ENCODE measurements around the gene LSM14A.
A peak's percentile ranks its signal among the peaks of the same experiment; 100 is the strongest.
"Not testable (repeated sequence)": the region's sequence is repeated elsewhere in the genome, so short reads cannot be mapped to it uniquely, and the experiment has no call there.

The LSM14A gene

GRCh38 chr19:34189917-34190425 is 17.7 kb downstream of the LSM14A start:
- ATAC-seq (replicated peaks), result no peak
- Mint-ChIP-seq H3K27me3 (no peaks in the 10 kb centered on the region), H3K4me1 (peaks cover 44 to 82% of the 10 kb centered on the region in 2 donors), H3K27ac (peak overlapping the region; percentile 20), H3K9me3 (no peaks in the 10 kb centered on the region), H3K4me3 (no peak overlapping the region), H3K36me3 (peaks cover 8 to 23% of the 10 kb centered on the region in 2 donors)
- DNase-seq, result no peak

GRCh38 chr19:34191355-34191962 is 19.2 kb downstream of the LSM14A start:
- DNase-seq (no peak), ATAC-seq (replicated peaks) (no peak)
- no peaks in the 10 kb centered on the region for H3K27me3 Mint-ChIP-seq
- peaks cover 0 to under 1% of the 10 kb centered on the region in 2 donors for H3K9me3 Mint-ChIP-seq
- H3K4me3 Mint-ChIP-seq, result no peak overlapping the region
- H3K36me3 Mint-ChIP-seq, result peaks cover 13 to 19% of the 10 kb centered on the region in 2 donors
- peak overlapping the region; percentile 59 for H3K27ac Mint-ChIP-seq
- peaks cover 34 to 75% of the 10 kb centered on the region in 2 donors for H3K4me1 Mint-ChIP-seq

- no peaks in the 10 kb centered on the region for H3K27me3 Mint-ChIP-seq
- peak overlapping the region; percentile 56 to 65 for H3K4me3 Mint-ChIP-seq
- peaks cover 0 to 2% of the 10 kb centered on the region in 2 donors for H3K9me3 Mint-ChIP-seq
- H3K27ac Mint-ChIP-seq, result peak overlapping the region; percentile 86
- H3K36me3 Mint-ChIP-seq, result peaks cover 13 to 19% of the 10 kb centered on the region in 2 donors
- DNase-seq (peak; percentile 15), ATAC-seq (replicated peaks) (peak; percentile 93 to 94)
- H3K4me1 Mint-ChIP-seq, result peaks cover 28 to 63% of the 10 kb centered on the region in 2 donors
These were observed 21.1 kb downstream of the LSM14A start for GRCh38 chr19:34193439-34193838.

DNA sequence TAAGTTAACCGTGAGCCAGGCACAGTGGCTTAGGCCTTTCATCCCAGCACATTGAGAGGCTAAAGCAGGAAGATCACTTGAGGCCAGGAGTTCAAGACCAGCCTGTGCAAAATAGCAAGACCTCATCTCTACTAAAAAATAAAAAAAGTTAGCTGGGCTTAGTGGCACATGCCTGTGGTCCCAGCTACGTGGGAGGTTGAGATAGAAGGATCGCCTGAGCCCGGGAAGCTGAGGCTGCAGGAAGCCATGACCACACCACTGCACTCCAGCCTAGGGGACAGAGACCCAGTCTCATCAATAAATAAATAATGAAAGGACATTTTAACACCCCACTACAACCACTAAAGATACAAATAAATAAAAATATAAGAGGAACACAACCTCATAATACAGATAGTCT is 21.6 kb downstream of the LSM14A start:
- Mint-ChIP-seq H3K9me3 (peaks cover 0 to 2% of the 10 kb centered on the region in 2 donors), H3K4me1 (peaks cover 27 to 60% of the 10 kb centered on the region in 2 donors), H3K4me3 (peak overlapping the region; percentile 56 to 65), H3K27ac (peak overlapping the region; percentile 86), H3K36me3 (peaks cover 13 to 19% of the 10 kb centered on the region in 2 donors), H3K27me3 (no peaks in the 10 kb centered on the region)
- peak; percentile 15 to 28 for ATAC-seq (replicated peaks)
- no peak for DNase-seq

- ATAC-seq (replicated peaks), result peak in 1 of 2 donors; percentile 44
- no peak for DNase-seq
- Mint-ChIP-seq H3K4me1 (peaks cover 7 to 22% of the 10 kb centered on the region in 2 donors), H3K9me3 (peaks cover 0 to 2% of the 10 kb centered on the region in 2 donors), H3K4me3 (no peak overlapping the region), H3K36me3 (peaks cover 22 to 43% of the 10 kb centered on the region in 2 donors), H3K27me3 (no peaks in the 10 kb centered on the region), H3K27ac (peak overlapping the region; percentile 72)
These were observed 28.8 kb downstream of the LSM14A start for GRCh38 chr19:34201133-34201532.

DNA sequence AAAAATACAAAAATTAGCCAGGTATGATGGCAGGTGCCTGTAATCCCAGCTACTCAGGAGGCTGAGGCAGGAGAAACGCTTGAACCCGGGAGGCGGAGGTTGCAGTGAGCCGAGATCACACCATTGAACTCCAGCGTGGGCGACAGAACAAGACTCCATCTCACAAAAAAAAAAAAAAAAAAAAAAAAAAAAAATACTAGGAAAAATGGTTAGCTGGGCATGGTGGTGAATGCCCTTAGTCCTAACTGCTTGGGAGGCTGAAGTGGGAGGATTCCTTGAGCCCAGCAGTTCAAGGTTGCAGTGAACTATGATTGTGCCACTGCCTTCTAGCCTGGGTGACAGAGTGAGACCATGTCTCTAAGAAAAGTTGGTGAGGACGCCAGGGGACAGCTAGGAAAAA is 33.0 kb downstream of the LSM14A start:
- H3K27ac Mint-ChIP-seq; DNase-seq; ATAC-seq (replicated peaks); H3K9me3 Mint-ChIP-seq; H3K4me3 Mint-ChIP-seq; H3K27me3 Mint-ChIP-seq: not testable (repeated sequence)
- Mint-ChIP-seq H3K4me1 (peaks cover 5 to 15% of the 10 kb centered on the region in 2 donors), H3K36me3 (peaks cover 15 to 42% of the 10 kb centered on the region in 2 donors)

- Mint-ChIP-seq H3K27me3 (no peaks in the 10 kb centered on the region), H3K36me3 (peaks cover 11 to 32% of the 10 kb centered on the region in 2 donors), H3K9me3 (no peaks in the 10 kb centered on the region), H3K4me3 (no peak overlapping the region), H3K27ac (no peak overlapping the region), H3K4me1 (peaks cover 2 to 5% of the 10 kb centered on the region in 2 donors)
- ATAC-seq (replicated peaks) (no peak), DNase-seq (no peak)
These were observed 36.1 kb downstream of the LSM14A start for GRCh38 chr19:34208291-34208884.

DNA sequence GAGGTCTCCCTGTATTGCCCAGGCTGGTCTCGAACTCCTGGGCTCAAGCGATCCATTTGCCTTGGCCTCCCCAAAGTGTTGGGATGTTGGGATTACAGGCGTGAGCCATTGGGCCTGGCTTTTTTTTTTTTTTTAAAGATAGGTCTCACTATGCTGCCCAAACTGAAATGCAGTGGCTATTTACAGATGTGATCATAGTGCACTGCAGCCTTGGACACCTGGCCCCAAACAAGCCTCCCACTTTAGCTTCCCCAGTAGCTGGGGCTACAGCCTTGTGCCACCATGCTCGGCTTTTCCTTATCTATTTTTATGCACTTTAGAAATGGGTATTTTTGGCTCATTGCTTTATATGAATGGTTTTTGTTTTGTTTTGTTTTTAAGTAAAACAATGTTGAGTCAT is 37.4 kb downstream of the LSM14A start:
- no peak for DNase-seq
- no peak overlapping the region for H3K4me3 Mint-ChIP-seq
- ATAC-seq (replicated peaks), result no peak
- H3K36me3 Mint-ChIP-seq, result peaks cover 10 to 27% of the 10 kb centered on the region in 2 donors
- H3K27me3 Mint-ChIP-seq, result no peaks in the 10 kb centered on the region
- H3K4me1 Mint-ChIP-seq, result peaks cover 2 to 5% of the 10 kb centered on the region in 2 donors
- H3K27ac Mint-ChIP-seq, result no peak overlapping the region
- H3K9me3 Mint-ChIP-seq, result no peaks in the 10 kb centered on the region

DNA sequence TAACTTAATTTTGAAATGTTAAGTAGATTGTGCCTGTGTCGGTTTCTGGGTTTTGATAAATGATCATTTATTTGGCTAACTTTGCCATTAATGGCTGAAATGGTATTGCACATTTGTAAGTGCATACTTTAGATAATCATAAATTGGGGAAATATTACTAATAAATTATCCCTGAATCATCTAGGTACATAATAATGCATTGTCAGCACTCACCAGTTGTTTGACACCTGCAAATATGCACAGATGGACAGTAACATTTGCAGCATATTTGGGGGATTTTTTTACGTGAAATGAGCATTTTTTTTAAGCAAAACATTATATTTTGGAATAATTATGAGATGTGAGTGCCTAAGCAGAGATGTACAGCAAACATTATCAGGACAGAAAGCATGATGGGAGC is 41.0 kb downstream of the LSM14A start:
- DNase-seq, result no peak
- H3K27me3 Mint-ChIP-seq, result no peaks in the 10 kb centered on the region
- no peaks in the 10 kb centered on the region for H3K9me3 Mint-ChIP-seq
- peaks cover 8 to 15% of the 10 kb centered on the region in 2 donors for H3K4me1 Mint-ChIP-seq
- H3K36me3 Mint-ChIP-seq, result peaks cover 22 to 28% of the 10 kb centered on the region in 2 donors
- no peak overlapping the region for H3K27ac Mint-ChIP-seq
- no peak for ATAC-seq (replicated peaks)
- no peak overlapping the region for H3K4me3 Mint-ChIP-seq

- DNase-seq (no peak), ATAC-seq (replicated peaks) (no peak)
- H3K9me3 Mint-ChIP-seq, result no peaks in the 10 kb centered on the region
- no peaks in the 10 kb centered on the region for H3K27me3 Mint-ChIP-seq
- H3K27ac Mint-ChIP-seq, result no peak overlapping the region
- H3K4me1 Mint-ChIP-seq, result peaks cover 12 to 21% of the 10 kb centered on the region in 2 donors
- H3K4me3 Mint-ChIP-seq, result no peak overlapping the region
- H3K36me3 Mint-ChIP-seq, result peaks cover 24 to 30% of the 10 kb centered on the region in 2 donors
These were observed 41.7 kb downstream of the LSM14A start for GRCh38 chr19:34214040-34214439.

- Mint-ChIP-seq H3K27me3 (no peaks in the 10 kb centered on the region), H3K4me1 (peaks cover 12 to 26% of the 10 kb centered on the region in 2 donors), H3K36me3 (peaks cover 26 to 36% of the 10 kb centered on the region in 2 donors), H3K27ac (peak overlapping the region; percentile 2), H3K4me3 (no peak overlapping the region), H3K9me3 (no peaks in the 10 kb centered on the region)
- DNase-seq, result no peak
- no peak for ATAC-seq (replicated peaks)
These were observed 42.8 kb downstream of the LSM14A start for GRCh38 chr19:34215006-34215665.

DNA sequence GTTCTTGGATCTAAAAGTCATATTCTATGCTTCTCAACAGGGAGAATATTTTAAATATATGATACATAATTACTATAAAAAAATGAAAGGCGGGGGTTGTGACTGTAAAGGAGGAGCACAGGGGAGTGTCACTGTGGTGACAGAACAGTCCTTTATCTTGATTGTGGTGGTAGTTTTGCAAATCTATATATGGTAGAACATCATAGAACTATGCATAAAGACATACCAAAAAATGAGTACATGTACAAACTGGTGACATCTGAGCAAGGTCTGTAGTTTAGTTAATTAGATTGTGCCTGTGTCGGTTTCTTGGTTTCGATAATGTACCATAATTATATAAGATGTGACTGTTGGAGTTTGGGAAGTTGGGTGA is 43.3 kb downstream of the LSM14A start:
- DNase-seq (no peak), ATAC-seq (replicated peaks) (no peak)
- H3K4me1 Mint-ChIP-seq, result peaks cover 14 to 31% of the 10 kb centered on the region in 2 donors
- peak overlapping the region; percentile 27 for H3K27ac Mint-ChIP-seq
- H3K27me3 Mint-ChIP-seq, result no peaks in the 10 kb centered on the region
- no peak overlapping the region for H3K4me3 Mint-ChIP-seq
- no peaks in the 10 kb centered on the region for H3K9me3 Mint-ChIP-seq
- peaks cover 28 to 40% of the 10 kb centered on the region in 2 donors for H3K36me3 Mint-ChIP-seq

DNA sequence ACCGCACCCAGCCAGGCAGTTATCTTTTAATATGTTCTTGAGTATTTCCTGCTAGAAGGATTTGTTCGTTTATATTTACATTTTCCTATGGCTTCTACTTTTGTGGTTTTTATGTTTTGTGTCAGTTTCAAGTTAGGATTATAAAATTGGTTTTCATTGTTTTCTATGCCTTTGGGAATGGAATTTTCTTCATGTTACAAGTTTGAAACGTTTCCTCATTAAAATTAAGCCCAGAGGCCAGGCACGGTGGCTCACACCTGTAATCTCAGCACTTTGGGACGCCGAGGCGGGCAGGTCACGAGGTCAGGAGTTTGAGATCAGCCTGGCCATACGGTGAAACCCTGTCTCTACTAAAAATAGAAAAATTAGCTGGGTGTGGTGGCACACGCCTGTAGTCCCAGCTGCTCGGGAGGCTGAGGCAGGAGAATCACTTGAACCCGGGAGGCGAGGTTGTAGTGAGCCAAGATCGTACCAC is 44.5 kb downstream of the LSM14A start:
- DNase-seq; ATAC-seq (replicated peaks); H3K27me3 Mint-ChIP-seq; H3K9me3 Mint-ChIP-seq: not testable (repeated sequence)
- peak overlapping the region; percentile 51 for H3K27ac Mint-ChIP-seq
- peaks cover 37 to 46% of the 10 kb centered on the region in 2 donors for H3K36me3 Mint-ChIP-seq
- H3K4me3 Mint-ChIP-seq, result peak overlapping the region in 1 of 2 donors; percentile 35
- H3K4me1 Mint-ChIP-seq, result peaks cover 14 to 33% of the 10 kb centered on the region in 2 donors
